PC-9 (cell line): Measurements from ENCODE around the gene S100A9. TPM values are rescaled to one million over a fixed set of nuclear protein-coding genes. Genes with fewer than 3 reads are reported as not detected.

ENCODE experiments used
- BruUV-seq: library from RNA; stranded (reverse); fragments of 400-500 nt; replicated peaks from 2 replicates; lab custom pipeline; 2021; lab: Mats Ljungman, UMichigan
- CTCF ChIA-PET: fragments of 300-600 bp; sonication (Branson Sonifier 250); formaldehyde crosslinking; loops from one replicate; lab custom pipeline; 2022; ENCODE audit warnings: antibody characterized with exemption; lab: Charles Lee
- POLR2A ChIA-PET: fragments of 300-600 bp; sonication (Branson Sonifier 250); formaldehyde crosslinking; loops from one replicate; lab custom pipeline; 2022; ENCODE audit warnings: antibody characterized with exemption; ENCODE audit not compliant: unreplicated experiment; lab: Charles Lee
- DNase-seq, 2 experiments: peaks; one replicate each; pipeline versions ENCODE4 v3.0.0 to v3.0.0-alpha.2; 2015 to 2022; ENCODE audit warnings: mixed read lengths in 1 of 2
- H2AFZ ChIP-seq: fragments of 200-600 bp; sonication (generic); 2 replicates; pipeline ENCODE4 v1.8.1; 2017; ENCODE audit warnings: antibody characterized with exemption
- H3F3A ChIP-seq: fragments of 200-600 bp; sonication (generic); 2 replicates; pipeline ENCODE4 v1.8.1; 2017; ENCODE audit warnings: antibody characterized with exemption, mild to moderate bottlenecking, low read depth; ENCODE audit not compliant: insufficient read depth
- H3K27ac ChIP-seq: fragments of 200-600 bp; sonication (generic); 2 replicates; pipeline ENCODE4 v1.6.1; 2016; ENCODE audit warnings: mixed run types
- H3K27me3 ChIP-seq: fragments of 200-600 bp; sonication (generic); 2 replicates; pipeline ENCODE4 v1.6.1; 2016; ENCODE audit warnings: low read depth, mixed run types; ENCODE audit not compliant: insufficient read depth
- H3K36me3 ChIP-seq: fragments of 200-600 bp; sonication (generic); 2 replicates; pipeline ENCODE4 v1.6.1; 2016; ENCODE audit warnings: low read depth, mixed run types
- H3K4me1 ChIP-seq: fragments of 200-600 bp; sonication (generic); replicated peaks from 2 replicates; pipeline ENCODE4 v1.6.1; 2016; ENCODE audit warnings: mixed run types; ENCODE audit not compliant: insufficient read depth
- H3K4me2 ChIP-seq: fragments of 200-600 bp; sonication (generic); 2 replicates; pipeline ENCODE4 v1.6.1; 2017; ENCODE audit warnings: mixed run types
- H3K4me3 ChIP-seq: fragments of 200-600 bp; sonication (generic); 2 replicates; pipeline ENCODE4 v1.6.1; 2016; ENCODE audit warnings: mixed run types
- H3K79me2 ChIP-seq: fragments of 200-600 bp; sonication (generic); 2 replicates; pipeline ENCODE4 v1.6.1; 2017; ENCODE audit warnings: low read depth, mixed run types
- H3K9me2 ChIP-seq: fragments of 200-600 bp; sonication (generic); 2 replicates; pipeline ENCODE4 v1.8.1; 2017; ENCODE audit warnings: mild to moderate bottlenecking; ENCODE audit not compliant: insufficient read depth
- H3K9me3 ChIP-seq: fragments of 200-600 bp; sonication (generic); 2 replicates; pipeline ENCODE4 v1.8.1; 2016; ENCODE audit warnings: low read depth; ENCODE audit not compliant: insufficient read depth
- H4K20me1 ChIP-seq: fragments of 200-600 bp; sonication (generic); 2 replicates; pipeline ENCODE4 v1.8.1; 2017; ENCODE audit not compliant: insufficient read depth
- EZH2 ChIP-seq: fragments of 200-600 bp; sonication (generic); IDR thresholded peaks from 2 replicates; pipeline ENCODE4 v1.8.0; 2017; ENCODE audit warnings: antibody characterized with exemption, low read depth
- intact Hi-C: fragments of 100-400 bp; cut with micrococcal nuclease; formaldehyde crosslinking; loops from one replicate; pipeline ENCODE4 v1.10.0; 2022; ENCODE audit not compliant: unreplicated experiment
- total RNA-seq: library from RNA; stranded (reverse); gene quantifications from 2 replicates; pipeline ENCODE4 v1.2.3, GENCODE V29; 2021
- TF ChIP-seq, protein P1 (sequence below): fragments of 200-600 bp; sonication (generic); conservative IDR thresholded peaks from 2 replicates; pipeline ENCODE4 v1.6.1; 2017; ENCODE audit warnings: mixed run types, antibody characterized with exemption, mild to moderate bottlenecking, moderate library complexity

Gene S100A9
- total RNA-seq, 1 experiment from 2014 or later, result 4.3 TPM

- no peaks in the 10 kb centered on the region for H3K36me3 ChIP-seq
- H3K4me2 ChIP-seq, result no peak overlapping the region
- intact Hi-C loops, result no loop called here
- H3F3A ChIP-seq, result no peaks in the 10 kb centered on the region
- POLR2A ChIA-PET, result no interaction called here
- H2AFZ ChIP-seq, result no peak overlapping the region
- BruUV-seq, result no TSS peak
- no peaks in the 10 kb centered on the region for H3K79me2 ChIP-seq
- no peak overlapping the region for H3K27ac ChIP-seq
- CTCF ChIA-PET, result no interaction called here
- no peaks in the 10 kb centered on the region for H3K27me3 ChIP-seq
- H3K4me1 ChIP-seq, result peaks cover 9% of the 10 kb centered on the region
- no peak for TF ChIP-seq EZH2
- TF ChIP-seq, protein P1, sequence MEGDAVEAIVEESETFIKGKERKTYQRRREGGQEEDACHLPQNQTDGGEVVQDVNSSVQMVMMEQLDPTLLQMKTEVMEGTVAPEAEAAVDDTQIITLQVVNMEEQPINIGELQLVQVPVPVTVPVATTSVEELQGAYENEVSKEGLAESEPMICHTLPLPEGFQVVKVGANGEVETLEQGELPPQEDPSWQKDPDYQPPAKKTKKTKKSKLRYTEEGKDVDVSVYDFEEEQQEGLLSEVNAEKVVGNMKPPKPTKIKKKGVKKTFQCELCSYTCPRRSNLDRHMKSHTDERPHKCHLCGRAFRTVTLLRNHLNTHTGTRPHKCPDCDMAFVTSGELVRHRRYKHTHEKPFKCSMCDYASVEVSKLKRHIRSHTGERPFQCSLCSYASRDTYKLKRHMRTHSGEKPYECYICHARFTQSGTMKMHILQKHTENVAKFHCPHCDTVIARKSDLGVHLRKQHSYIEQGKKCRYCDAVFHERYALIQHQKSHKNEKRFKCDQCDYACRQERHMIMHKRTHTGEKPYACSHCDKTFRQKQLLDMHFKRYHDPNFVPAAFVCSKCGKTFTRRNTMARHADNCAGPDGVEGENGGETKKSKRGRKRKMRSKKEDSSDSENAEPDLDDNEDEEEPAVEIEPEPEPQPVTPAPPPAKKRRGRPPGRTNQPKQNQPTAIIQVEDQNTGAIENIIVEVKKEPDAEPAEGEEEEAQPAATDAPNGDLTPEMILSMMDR, result no peak
- H3K9me3 ChIP-seq, result peaks cover 6% of the 10 kb centered on the region; the same call in 1 of the 2 replicates
- no peaks in the 10 kb centered on the region for H4K20me1 ChIP-seq
- H3K4me3 ChIP-seq, result no peak overlapping the region
- H3K9me2 ChIP-seq, result no peaks in the 10 kb centered on the region
- no peak for DNase-seq
Observed at GRCh38 chr1:153384958-153385580, 27.4 kb downstream of the S100A9 start.

- no peak overlapping the region for H3K4me2 ChIP-seq
- H3K27me3 ChIP-seq, result no peaks in the 10 kb centered on the region
- CTCF ChIA-PET, result no interaction called here
- H4K20me1 ChIP-seq, result no peaks in the 10 kb centered on the region
- no peaks in the 10 kb centered on the region for H3K36me3 ChIP-seq
- no peak for DNase-seq
- intact Hi-C loops, result no loop called here
- no peak overlapping the region for H3K4me3 ChIP-seq
- TF ChIP-seq EZH2, result no peak
- TF ChIP-seq, protein P1, result no peak
- no peak overlapping the region for H2AFZ ChIP-seq
- peaks cover 5% of the 10 kb centered on the region; the same call in 1 of the 2 replicates for H3F3A ChIP-seq
- H3K27ac ChIP-seq, result no peak overlapping the region
- no peaks in the 10 kb centered on the region for H3K9me2 ChIP-seq
- H3K9me3 ChIP-seq, result peaks cover 3% of the 10 kb centered on the region; the same call in 1 of the 2 replicates
- H3K4me1 ChIP-seq, result peaks cover 23% of the 10 kb centered on the region
- BruUV-seq, result no TSS peak
- no peaks in the 10 kb centered on the region for H3K79me2 ChIP-seq
- POLR2A ChIA-PET, result no interaction called here
Observed at GRCh38 chr1:153386500-153386901, 28.8 kb downstream of the S100A9 start.

DNA sequence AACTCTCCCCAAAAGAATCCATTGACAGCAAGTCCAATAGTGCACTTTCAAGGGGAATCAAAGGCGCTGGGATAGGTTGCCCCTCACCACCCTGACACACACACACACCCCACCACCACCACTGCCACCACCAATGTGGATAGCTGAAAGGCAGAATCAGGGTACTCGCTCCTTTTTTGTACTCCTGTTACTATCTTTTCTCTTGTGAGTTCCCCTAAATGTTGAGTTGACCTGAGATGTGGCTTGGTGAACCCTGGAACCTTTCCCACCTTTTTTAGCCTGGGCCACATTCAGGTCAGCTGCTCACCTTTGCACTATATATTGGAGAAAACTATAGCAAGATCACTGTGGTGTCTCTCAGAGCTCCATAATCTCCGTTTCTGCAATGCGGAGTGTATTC lies 29.3 kb downstream of the S100A9 start:
- no peaks in the 10 kb centered on the region; the same call in 1 of the 2 replicates for H3K9me3 ChIP-seq
- H3K4me2 ChIP-seq, result no peak overlapping the region
- TF ChIP-seq EZH2, result no peak
- TF ChIP-seq, protein P1, result no peak
- ChIA-PET POLR2A (no interaction called here), CTCF (no interaction called here)
- no peaks in the 10 kb centered on the region for H3K79me2 ChIP-seq
- H3F3A ChIP-seq, result peaks cover 6% of the 10 kb centered on the region; the same call in 1 of the 2 replicates
- H3K4me1 ChIP-seq, result peaks cover 28% of the 10 kb centered on the region
- H2AFZ ChIP-seq, result no peak overlapping the region
- intact Hi-C loops, result no loop called here
- no TSS peak for BruUV-seq
- no peaks in the 10 kb centered on the region for H3K9me2 ChIP-seq
- H3K27ac ChIP-seq, result no peak overlapping the region
- no peaks in the 10 kb centered on the region for H3K27me3 ChIP-seq
- H3K36me3 ChIP-seq, result no peaks in the 10 kb centered on the region
- no peak for DNase-seq
- no peak overlapping the region for H3K4me3 ChIP-seq
- H4K20me1 ChIP-seq, result no peaks in the 10 kb centered on the region
